GM21528 (cell line): ENCODE data around the gene ATG14.

ENCODE experiments used
- ATAC-seq: cut with Tn5 transposase; IDR thresholded peaks from one replicate; pipeline ENCODE4 v1.9.1; 2021; ENCODE audit warnings: mild to moderate bottlenecking, moderate library complexity; ENCODE audit not compliant: unreplicated experiment, low FRiP score

ATG14 gene

GRCh38 chr14:55327179-55327578 is 84.5 kb downstream of the ATG14 start:
- ATAC-seq = peak; percentile 73

GRCh38 chr14:55324812-55325211 is 86.8 kb downstream of the ATG14 start:
- ATAC-seq = no peak

- no peak for ATAC-seq
These were observed 87.7 kb downstream of the ATG14 start for GRCh38 chr14:55323910-55324309.

GRCh38 chr14:55318694-55319093 is 92.9 kb downstream of the ATG14 start:
- no peak for ATAC-seq

- no peak for ATAC-seq
These were observed 93.9 kb downstream of the ATG14 start for GRCh38 chr14:55317542-55318306.

- ATAC-seq = no peak
These were observed 95.1 kb downstream of the ATG14 start for GRCh38 chr14:55316564-55316963.
